IMR-90 (cell line): ENCODE results near the gene TMA7. TPM values are rescaled to one million over a fixed set of nuclear protein-coding genes. Genes with fewer than 3 reads are reported as not detected.

Source experiments
- ATAC-seq: fragments of 200-7000 bp; cut with Tn5 transposase; 2 replicates; pipeline ENCODE4 v1.9.1; 2020; ENCODE audit warnings: low read depth, mild to moderate bottlenecking, moderate library complexity
- BruUV-seq: library from RNA; stranded (reverse); fragments of 400-500 nt; replicated peaks from 2 replicates; lab custom pipeline; 2021; lab: Mats Ljungman, UMichigan
- CTCF ChIA-PET: fragments of 300-600 bp; formaldehyde crosslinking; extraction: SDS; loops from one replicate; lab custom pipeline; 2021; ENCODE audit warnings: antibody characterized with exemption; lab: Yijun Ruan, JAX
- POLR2A ChIA-PET: fragments of 300-600 bp; sonication (Branson Sonifier 250); formaldehyde crosslinking; loops from one replicate; lab custom pipeline; 2022; ENCODE audit warnings: antibody characterized with exemption; ENCODE audit not compliant: unreplicated experiment; lab: Charles Lee
- DNase-seq: peaks from one replicate; pipeline ENCODE4 v3.0.0; 2013
- H2AFZ ChIP-seq: replicated peaks from 2 replicates; pipeline ENCODE3; 2013; ENCODE audit warnings: low read length, mild to moderate bottlenecking; ENCODE audit not compliant: poor library complexity
- H2AK5ac ChIP-seq: 2 replicates; pipeline ENCODE4 v1.6.1; 2013; ENCODE audit warnings: low read depth, low read length, inconsistent platforms
- H2AK9ac ChIP-seq: replicated peaks from 2 replicates; pipeline ENCODE3; 2013; ENCODE audit warnings: mild to moderate bottlenecking, low read depth, low read length, moderate library complexity; ENCODE audit not compliant: poor library complexity
- H2BK120ac ChIP-seq: 2 replicates; pipeline ENCODE4 v1.6.1; 2013; ENCODE audit warnings: low read depth, low read length, inconsistent platforms
- H2BK15ac ChIP-seq: 3 replicates; pipeline ENCODE4 v1.6.1; 2013; ENCODE audit warnings: low read depth, low read length, inconsistent platforms
- H2BK20ac ChIP-seq: 2 replicates; pipeline ENCODE4 v1.6.1; 2013; ENCODE audit warnings: low read depth, mild to moderate bottlenecking, inconsistent platforms, low read length, moderate library complexity
- H2BK5ac ChIP-seq: 2 replicates; pipeline ENCODE4 v1.6.1; 2013; ENCODE audit warnings: mild to moderate bottlenecking, low read depth, low read length, inconsistent platforms; ENCODE audit not compliant: poor library complexity, severe bottlenecking
- H3K14ac ChIP-seq: replicated peaks from 2 replicates; pipeline ENCODE4 v1.6.1; 2013; ENCODE audit warnings: low read depth, low read length, inconsistent platforms
- H3K18ac ChIP-seq: 2 replicates; pipeline ENCODE4 v1.6.1; 2013; ENCODE audit warnings: low read depth, low read length, control low read depth
- H3K23ac ChIP-seq: 2 replicates; pipeline ENCODE4 v1.6.1; 2013; ENCODE audit warnings: low read depth, low read length, inconsistent platforms
- H3K27ac ChIP-seq: 2 replicates; pipeline ENCODE4 v1.5.1; 2013; ENCODE audit warnings: mild to moderate bottlenecking, control low read depth, low read length; ENCODE audit not compliant: insufficient read depth
- H3K27me3 ChIP-seq: 2 replicates; pipeline ENCODE4 v1.6.1; 2013; ENCODE audit warnings: low read length; ENCODE audit not compliant: control insufficient read depth, insufficient read depth
- H3K36me3 ChIP-seq: 2 replicates; pipeline ENCODE4 v1.6.1; 2013; ENCODE audit warnings: low read length, mixed read lengths; ENCODE audit not compliant: control insufficient read depth, insufficient read depth
- H3K4ac ChIP-seq: 2 replicates; pipeline ENCODE4 v1.6.1; 2013; ENCODE audit warnings: low read depth, low read length, inconsistent platforms
- H3K4me1 ChIP-seq: 2 replicates; pipeline ENCODE4 v1.6.1; 2013; ENCODE audit warnings: low read length, mixed read lengths; ENCODE audit not compliant: control insufficient read depth, insufficient read depth
- H3K4me2 ChIP-seq: 2 replicates; pipeline ENCODE4 v1.6.1; 2013; ENCODE audit warnings: low read depth, mild to moderate bottlenecking, control low read depth, low read length, moderate library complexity
- H3K4me3 ChIP-seq: 2 replicates; pipeline ENCODE4 v1.5.1; 2013; ENCODE audit warnings: low read depth, mild to moderate bottlenecking, control low read depth, low read length, moderate library complexity; ENCODE audit not compliant: insufficient read depth
- H3K56ac ChIP-seq: 2 replicates; pipeline ENCODE4 v1.6.1; 2013; ENCODE audit warnings: low read length, inconsistent platforms; ENCODE audit not compliant: insufficient read depth; ENCODE audit errors: extremely low read depth
- H3K79me1 ChIP-seq, 2 experiments: 2 replicates each; pipeline ENCODE4 v1.6.1; 2013; ENCODE audit warnings: low read length in 2 of 2, inconsistent platforms in 1 of 2, low read depth in 1 of 2
- H3K9ac ChIP-seq: 2 replicates; pipeline ENCODE4 v1.6.1; 2013; ENCODE audit warnings: low read depth, low read length, control low read depth
- H3K9me1 ChIP-seq: 2 replicates; pipeline ENCODE4 v1.6.1; 2013; ENCODE audit warnings: low read length, inconsistent platforms; ENCODE audit not compliant: insufficient read depth
- H3K9me3 ChIP-seq: 2 replicates; pipeline ENCODE4 v1.6.1; 2013; ENCODE audit warnings: low read length; ENCODE audit not compliant: control insufficient read depth, insufficient read depth
- H4K20me1 ChIP-seq: 2 replicates; pipeline ENCODE4 v1.6.1; 2013; ENCODE audit warnings: low read length, inconsistent platforms; ENCODE audit not compliant: insufficient read depth
- H4K5ac ChIP-seq: 2 replicates; pipeline ENCODE4 v1.6.1; 2013; ENCODE audit warnings: mild to moderate bottlenecking, low read depth, low read length, control low read depth
- H4K8ac ChIP-seq, 2 experiments: 2 replicates each; pipeline ENCODE4 v1.6.1; 2013; ENCODE audit warnings: low read depth in 2 of 2, low read length in 2 of 2, control low read depth in 1 of 2, inconsistent platforms in 1 of 2
- H4K91ac ChIP-seq: 2 replicates; pipeline ENCODE4 v1.6.1; 2013; ENCODE audit warnings: low read depth, low read length, inconsistent platforms; ENCODE audit not compliant: insufficient read depth
- BHLHE40 ChIP-seq: fragments of 150-350 bp; IDR thresholded peaks from 2 replicates; pipeline ENCODE4 v1.6.1; 2016; ENCODE audit warnings: mild to moderate bottlenecking, low read depth, low read length
- CEBPB ChIP-seq: IDR thresholded peaks from 2 replicates; pipeline ENCODE4 v1.6.1; 2012; ENCODE audit warnings: low read depth, low read length, improper control_type of control experiment
- CHD1 ChIP-seq: IDR thresholded peaks from 2 replicates; pipeline ENCODE4 v1.6.1; 2012; ENCODE audit warnings: low read depth, low read length, improper control_type of control experiment
- FOS ChIP-seq: fragments of 150-350 bp; IDR thresholded peaks from 2 replicates; pipeline ENCODE4 v1.6.1; 2016; ENCODE audit warnings: low read depth, low read length
- MAFK ChIP-seq: IDR thresholded peaks from 2 replicates; pipeline ENCODE4 v1.6.1; 2012; ENCODE audit warnings: low read depth, low read length, improper control_type of control experiment
- MAZ ChIP-seq: IDR thresholded peaks from 2 replicates; pipeline ENCODE4 v1.6.1; 2012; ENCODE audit warnings: low read depth, mild to moderate bottlenecking, low read length, improper control_type of control experiment, moderate library complexity, borderline replicate concordance
- NFE2L2 ChIP-seq: fragments of 150-350 bp; IDR thresholded peaks from 2 replicates; pipeline ENCODE4 v1.6.1; 2016; ENCODE audit warnings: low read depth, mild to moderate bottlenecking, low read length
- POLR2A ChIP-seq: IDR thresholded peaks from 2 replicates; pipeline ENCODE4 v1.6.1; 2012; ENCODE audit warnings: mild to moderate bottlenecking, low read depth, low read length
- RCOR1 ChIP-seq: IDR thresholded peaks from 2 replicates; pipeline ENCODE4 v1.6.1; 2012; ENCODE audit warnings: mild to moderate bottlenecking, low read length, improper control_type of control experiment; ENCODE audit not compliant: insufficient replicate concordance
- RFX5 ChIP-seq: IDR thresholded peaks from 2 replicates; pipeline ENCODE4 v1.8.0; 2012; ENCODE audit warnings: low read depth, mild to moderate bottlenecking, low read length, moderate library complexity
- SMC3 ChIP-seq: fragments of 150-350 bp; IDR thresholded peaks from 2 replicates; pipeline ENCODE4 v1.6.1; 2016; ENCODE audit warnings: low read depth, mild to moderate bottlenecking, antibody characterized with exemption, low read length, moderate library complexity
- WGBS, 2 experiments: methylation state at CpG; one replicate each; pipeline versions ENCODE4 v1.1.5 to v1.1.7; 2013; ENCODE audit warnings: missing lambda C conversion rate in 2 of 2; ENCODE audit not compliant: insufficient read length in 1 of 2; ENCODE audit errors: extremely low coverage in 2 of 2; 5-methylcytosine and 5-hydroxymethylcytosine counted together
- dilution Hi-C: fragments of 300-500 bp; cut with HindIII; formaldehyde crosslinking; loops from one replicate; pipeline ENCODE4 v1.14.3; 2018; ENCODE audit warnings: low sequenced_read_pairs; ENCODE audit not compliant: unreplicated experiment
- in situ Hi-C: fragments of 300-500 bp; cut with MboI; formaldehyde crosslinking; loops from 3 replicates; pipeline ENCODE4 v1.14.3; 2019; ENCODE audit warnings: low sequenced_read_pairs, inconsistent platforms, mixed read lengths
- intact Hi-C: fragments of 100-400 bp; cut with micrococcal nuclease; formaldehyde crosslinking; loops from 2 replicates; pipeline ENCODE4 v1.10.0; 2022
- polyA plus RNA-seq, 3 experiments: library from polyadenylated mRNA; depleted of rRNA; stranded (reverse); fragments of >200 nt; gene quantifications; 2 replicates each; pipeline ENCODE4 v1.2.3, GENCODE V29; 2012; ENCODE audit warnings: low replicate concordance in 1 of 3
- total RNA-seq: library from RNA; depleted of rRNA; stranded (reverse); fragments of >200 nt; gene quantifications from 2 replicates; pipeline ENCODE4 v1.2.3, GENCODE V29; 2012
- TF ChIP-seq, protein P1 (sequence below): fragments of 150-350 bp; IDR thresholded peaks from 2 replicates; pipeline ENCODE4 v1.6.1; 2016; ENCODE audit warnings: low read depth, mild to moderate bottlenecking, low read length, moderate library complexity, borderline replicate concordance
- TF ChIP-seq, protein P2 (sequence below): conservative IDR thresholded peaks from 2 replicates; pipeline ENCODE4 v1.5.1; 2012; ENCODE audit warnings: mild to moderate bottlenecking, low read depth, low read length, improper control_type of control experiment
- TF ChIP-seq, protein P3 (sequence below): fragments of 150-350 bp; IDR thresholded peaks from 2 replicates; pipeline ENCODE4 v1.6.1; 2017; ENCODE audit warnings: mild to moderate bottlenecking, antibody characterized with exemption, low read length, low read depth

TMA7 gene
- total and polyA plus RNA-seq, 2 of the 4 experiments (the other 2 are of a cell fraction): 81.9 to 240 TPM

DNA sequence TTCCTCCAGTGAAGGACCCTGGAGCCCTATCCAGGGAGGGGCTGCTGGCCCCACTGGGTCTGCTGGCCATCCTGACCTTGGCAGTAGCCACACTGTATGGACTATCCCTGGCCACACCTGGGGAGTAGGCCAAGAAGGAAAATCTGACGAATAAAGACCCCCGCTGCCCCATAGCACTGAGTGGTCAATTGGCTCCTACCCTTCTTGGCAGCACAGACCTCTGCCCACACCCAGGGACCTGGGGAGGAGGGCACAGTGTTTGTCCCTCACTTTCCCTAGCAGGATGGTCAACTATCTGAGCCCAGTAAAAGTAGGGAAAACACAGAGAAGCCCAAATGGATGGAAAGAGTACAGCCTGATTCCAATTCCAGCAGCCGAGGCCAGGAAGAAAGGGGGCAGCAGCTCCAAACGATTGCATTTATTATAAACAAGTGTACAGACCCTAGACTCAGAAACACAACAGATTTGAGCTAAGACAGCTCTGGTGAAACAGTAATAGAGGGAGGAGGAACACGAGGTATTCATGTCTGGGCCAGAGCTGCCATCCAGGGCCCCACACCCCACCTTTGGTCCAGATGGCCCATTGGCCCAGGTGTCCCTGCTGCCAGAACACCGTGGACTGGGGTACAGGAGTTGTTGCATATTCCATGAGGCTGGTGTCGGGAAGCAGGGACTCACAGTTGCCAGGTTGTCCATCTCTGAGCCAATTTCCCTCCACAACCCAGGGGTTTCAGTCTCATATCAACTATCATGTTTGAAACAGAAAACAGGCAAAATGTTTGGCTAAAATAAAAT is 27.6 kb downstream of the TMA7 start:
- Histone ChIP-seq H3K27ac (peak overlapping the region; percentile 92), H2BK120ac (no peak overlapping the region), H3K9me1 (peaks cover 8% of the 10 kb centered on the region; the same call in 1 of the 2 replicates), H2BK15ac (no peak overlapping the region), H3K4me3 (no peak overlapping the region), H3K14ac (no peak overlapping the region), H3K4me2 (no peak overlapping the region), H3K27me3 (no peaks in the 10 kb centered on the region), H4K5ac (no peak overlapping the region), H3K18ac (no peak overlapping the region), H3K56ac (no peak overlapping the region), H4K8ac (peak overlapping the region in 1 of 2 experiments; percentile 97; a peak in 1 of 4 replicates), H2BK5ac (peak overlapping the region; percentile 98), H3K36me3 (peaks cover 34% of the 10 kb centered on the region), H4K20me1 (no peaks in the 10 kb centered on the region; the same call in 1 of the 2 replicates), H4K91ac (peak overlapping the region; percentile 21; the same call in 1 of the 2 replicates), H2AK9ac (peak overlapping the region; percentile 89), H3K79me1 (peaks cover 2 to 59% of the 10 kb centered on the region in 2 experiments; a peak in 3 of 4 replicates), H3K23ac (peak overlapping the region; percentile 66), H2AFZ (no peak overlapping the region), H3K4me1 (peaks cover 22% of the 10 kb centered on the region), H3K4ac (peak overlapping the region; percentile 53), H3K9ac (no peak overlapping the region), H2BK20ac (no peak overlapping the region), H3K9me3 (no peaks in the 10 kb centered on the region), H2AK5ac (peak overlapping the region; percentile 93)
- WGBS, 2 experiments: no CpG with 5 or more reads among the region's 7 CpGs
- DNase-seq: no peak
- intact Hi-C loops (loop anchor here (5.0 kb wide), 1 partner anchor 220 kb away; the partner anchor contains the start of gene NCKIPSD), dilution Hi-C loops (no loop called here), in situ Hi-C loops (loop anchor here (5.0 to 10.0 kb wide), 2 partner anchors 90 to 197 kb away; partner anchors contain the start of genes CELSR3 and PFKFB4)
- ATAC-seq: no peak
- POLR2A ChIA-PET: no interaction called here
- CTCF ChIA-PET: no interaction called here
- no TSS peak for BruUV-seq
- TF ChIP-seq RFX5 (no peak), RCOR1 (no peak), CEBPB (no peak), NFE2L2 (no peak), SMC3 (no peak), BHLHE40 (no peak), POLR2A (no peak), MAZ (no peak), FOS (no peak), CHD1 (no peak), MAFK (no peak)
- TF ChIP-seq, protein P1, sequence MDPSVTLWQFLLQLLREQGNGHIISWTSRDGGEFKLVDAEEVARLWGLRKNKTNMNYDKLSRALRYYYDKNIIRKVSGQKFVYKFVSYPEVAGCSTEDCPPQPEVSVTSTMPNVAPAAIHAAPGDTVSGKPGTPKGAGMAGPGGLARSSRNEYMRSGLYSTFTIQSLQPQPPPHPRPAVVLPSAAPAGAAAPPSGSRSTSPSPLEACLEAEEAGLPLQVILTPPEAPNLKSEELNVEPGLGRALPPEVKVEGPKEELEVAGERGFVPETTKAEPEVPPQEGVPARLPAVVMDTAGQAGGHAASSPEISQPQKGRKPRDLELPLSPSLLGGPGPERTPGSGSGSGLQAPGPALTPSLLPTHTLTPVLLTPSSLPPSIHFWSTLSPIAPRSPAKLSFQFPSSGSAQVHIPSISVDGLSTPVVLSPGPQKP: no peak
- TF ChIP-seq, protein P2, sequence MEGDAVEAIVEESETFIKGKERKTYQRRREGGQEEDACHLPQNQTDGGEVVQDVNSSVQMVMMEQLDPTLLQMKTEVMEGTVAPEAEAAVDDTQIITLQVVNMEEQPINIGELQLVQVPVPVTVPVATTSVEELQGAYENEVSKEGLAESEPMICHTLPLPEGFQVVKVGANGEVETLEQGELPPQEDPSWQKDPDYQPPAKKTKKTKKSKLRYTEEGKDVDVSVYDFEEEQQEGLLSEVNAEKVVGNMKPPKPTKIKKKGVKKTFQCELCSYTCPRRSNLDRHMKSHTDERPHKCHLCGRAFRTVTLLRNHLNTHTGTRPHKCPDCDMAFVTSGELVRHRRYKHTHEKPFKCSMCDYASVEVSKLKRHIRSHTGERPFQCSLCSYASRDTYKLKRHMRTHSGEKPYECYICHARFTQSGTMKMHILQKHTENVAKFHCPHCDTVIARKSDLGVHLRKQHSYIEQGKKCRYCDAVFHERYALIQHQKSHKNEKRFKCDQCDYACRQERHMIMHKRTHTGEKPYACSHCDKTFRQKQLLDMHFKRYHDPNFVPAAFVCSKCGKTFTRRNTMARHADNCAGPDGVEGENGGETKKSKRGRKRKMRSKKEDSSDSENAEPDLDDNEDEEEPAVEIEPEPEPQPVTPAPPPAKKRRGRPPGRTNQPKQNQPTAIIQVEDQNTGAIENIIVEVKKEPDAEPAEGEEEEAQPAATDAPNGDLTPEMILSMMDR: no peak
- TF ChIP-seq, protein P3, sequence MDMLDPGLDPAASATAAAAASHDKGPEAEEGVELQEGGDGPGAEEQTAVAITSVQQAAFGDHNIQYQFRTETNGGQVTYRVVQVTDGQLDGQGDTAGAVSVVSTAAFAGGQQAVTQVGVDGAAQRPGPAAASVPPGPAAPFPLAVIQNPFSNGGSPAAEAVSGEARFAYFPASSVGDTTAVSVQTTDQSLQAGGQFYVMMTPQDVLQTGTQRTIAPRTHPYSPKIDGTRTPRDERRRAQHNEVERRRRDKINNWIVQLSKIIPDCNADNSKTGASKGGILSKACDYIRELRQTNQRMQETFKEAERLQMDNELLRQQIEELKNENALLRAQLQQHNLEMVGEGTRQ: no peak
